Panc1 (cell line): ENCODE data around the gene AHSP.

Source experiments
- CTCF ChIP-seq: fragments of 450-650 bp; IDR thresholded peaks from 2 replicates; pipeline ENCODE4 v1.5.1; 2017; ENCODE audit warnings: mild to moderate bottlenecking
- POLR2AphosphoS5 ChIP-seq: IDR thresholded peaks from 2 replicates; pipeline ENCODE4 v1.6.1; 2012; ENCODE audit warnings: mild to moderate bottlenecking, low read depth, low read length, moderate library complexity

GRCh38 chr16:31478956-31479355 is 48.7 kb upstream of the AHSP start:
- no peak for TF ChIP-seq POLR2AphosphoS5
- TF ChIP-seq CTCF, result no peak
